HG03354 (cell line): ENCODE data around the gene GBE1.

Experiments
- ATAC-seq: cut with Tn5 transposase; IDR thresholded peaks from one replicate; pipeline ENCODE4 v1.9.1; 2021; ENCODE audit warnings: mild to moderate bottlenecking; ENCODE audit not compliant: unreplicated experiment, poor library complexity, severe bottlenecking

The GBE1 gene

GRCh38 chr3:81443958-81444357, 317.5 kb downstream of the GBE1 start:
- no peak for ATAC-seq

- no peak for ATAC-seq
These were observed 318.0 kb downstream of the GBE1 start for GRCh38 chr3:81443457-81443782.

- no peak for ATAC-seq
These were observed 318.5 kb downstream of the GBE1 start for GRCh38 chr3:81442758-81443456.

GRCh38 chr3:81440661-81441060, 320.8 kb downstream of the GBE1 start:
- ATAC-seq: no peak
